IMR-90 (cell line): ENCODE measurements around the gene FMC1. TPM values are rescaled to one million over a fixed set of nuclear protein-coding genes. Genes with fewer than 3 reads are reported as not detected.

ENCODE experiments used
- ATAC-seq: fragments of 200-7000 bp; cut with Tn5 transposase; 2 replicates; pipeline ENCODE4 v1.9.1; 2020; ENCODE audit warnings: low read depth, mild to moderate bottlenecking, moderate library complexity
- BruUV-seq: library from RNA; stranded (reverse); fragments of 400-500 nt; replicated peaks from 2 replicates; lab custom pipeline; 2021; lab: Mats Ljungman, UMichigan
- CTCF ChIA-PET: fragments of 300-600 bp; formaldehyde crosslinking; extraction: SDS; loops from one replicate; lab custom pipeline; 2021; ENCODE audit warnings: antibody characterized with exemption; lab: Yijun Ruan, JAX
- POLR2A ChIA-PET: fragments of 300-600 bp; sonication (Branson Sonifier 250); formaldehyde crosslinking; loops from one replicate; lab custom pipeline; 2022; ENCODE audit warnings: antibody characterized with exemption; ENCODE audit not compliant: unreplicated experiment; lab: Charles Lee
- DNase-seq: peaks from one replicate; pipeline ENCODE4 v3.0.0; 2013
- H2AFZ ChIP-seq: replicated peaks from 2 replicates; pipeline ENCODE3; 2013; ENCODE audit warnings: low read length, mild to moderate bottlenecking; ENCODE audit not compliant: poor library complexity
- H2AK5ac ChIP-seq: 2 replicates; pipeline ENCODE4 v1.6.1; 2013; ENCODE audit warnings: low read depth, low read length, inconsistent platforms
- H2AK9ac ChIP-seq: replicated peaks from 2 replicates; pipeline ENCODE3; 2013; ENCODE audit warnings: mild to moderate bottlenecking, low read depth, low read length, moderate library complexity; ENCODE audit not compliant: poor library complexity
- H2BK120ac ChIP-seq: 2 replicates; pipeline ENCODE4 v1.6.1; 2013; ENCODE audit warnings: low read depth, low read length, inconsistent platforms
- H2BK15ac ChIP-seq: 3 replicates; pipeline ENCODE4 v1.6.1; 2013; ENCODE audit warnings: low read depth, low read length, inconsistent platforms
- H2BK20ac ChIP-seq: 2 replicates; pipeline ENCODE4 v1.6.1; 2013; ENCODE audit warnings: low read depth, mild to moderate bottlenecking, inconsistent platforms, low read length, moderate library complexity
- H2BK5ac ChIP-seq: 2 replicates; pipeline ENCODE4 v1.6.1; 2013; ENCODE audit warnings: mild to moderate bottlenecking, low read depth, low read length, inconsistent platforms; ENCODE audit not compliant: poor library complexity, severe bottlenecking
- H3K14ac ChIP-seq: replicated peaks from 2 replicates; pipeline ENCODE4 v1.6.1; 2013; ENCODE audit warnings: low read depth, low read length, inconsistent platforms
- H3K18ac ChIP-seq: 2 replicates; pipeline ENCODE4 v1.6.1; 2013; ENCODE audit warnings: low read depth, low read length, control low read depth
- H3K23ac ChIP-seq: 2 replicates; pipeline ENCODE4 v1.6.1; 2013; ENCODE audit warnings: low read depth, low read length, inconsistent platforms
- H3K27ac ChIP-seq: 2 replicates; pipeline ENCODE4 v1.5.1; 2013; ENCODE audit warnings: mild to moderate bottlenecking, control low read depth, low read length; ENCODE audit not compliant: insufficient read depth
- H3K27me3 ChIP-seq: 2 replicates; pipeline ENCODE4 v1.6.1; 2013; ENCODE audit warnings: low read length; ENCODE audit not compliant: control insufficient read depth, insufficient read depth
- H3K36me3 ChIP-seq: 2 replicates; pipeline ENCODE4 v1.6.1; 2013; ENCODE audit warnings: low read length, mixed read lengths; ENCODE audit not compliant: control insufficient read depth, insufficient read depth
- H3K4ac ChIP-seq: 2 replicates; pipeline ENCODE4 v1.6.1; 2013; ENCODE audit warnings: low read depth, low read length, inconsistent platforms
- H3K4me1 ChIP-seq: 2 replicates; pipeline ENCODE4 v1.6.1; 2013; ENCODE audit warnings: low read length, mixed read lengths; ENCODE audit not compliant: control insufficient read depth, insufficient read depth
- H3K4me2 ChIP-seq: 2 replicates; pipeline ENCODE4 v1.6.1; 2013; ENCODE audit warnings: low read depth, mild to moderate bottlenecking, control low read depth, low read length, moderate library complexity
- H3K4me3 ChIP-seq: 2 replicates; pipeline ENCODE4 v1.5.1; 2013; ENCODE audit warnings: low read depth, mild to moderate bottlenecking, control low read depth, low read length, moderate library complexity; ENCODE audit not compliant: insufficient read depth
- H3K56ac ChIP-seq: 2 replicates; pipeline ENCODE4 v1.6.1; 2013; ENCODE audit warnings: low read length, inconsistent platforms; ENCODE audit not compliant: insufficient read depth; ENCODE audit errors: extremely low read depth
- H3K79me1 ChIP-seq, 2 experiments: 2 replicates each; pipeline ENCODE4 v1.6.1; 2013; ENCODE audit warnings: low read length in 2 of 2, inconsistent platforms in 1 of 2, low read depth in 1 of 2
- H3K9ac ChIP-seq: 2 replicates; pipeline ENCODE4 v1.6.1; 2013; ENCODE audit warnings: low read depth, low read length, control low read depth
- H3K9me1 ChIP-seq: 2 replicates; pipeline ENCODE4 v1.6.1; 2013; ENCODE audit warnings: low read length, inconsistent platforms; ENCODE audit not compliant: insufficient read depth
- H3K9me3 ChIP-seq: 2 replicates; pipeline ENCODE4 v1.6.1; 2013; ENCODE audit warnings: low read length; ENCODE audit not compliant: control insufficient read depth, insufficient read depth
- H4K20me1 ChIP-seq: 2 replicates; pipeline ENCODE4 v1.6.1; 2013; ENCODE audit warnings: low read length, inconsistent platforms; ENCODE audit not compliant: insufficient read depth
- H4K5ac ChIP-seq: 2 replicates; pipeline ENCODE4 v1.6.1; 2013; ENCODE audit warnings: mild to moderate bottlenecking, low read depth, low read length, control low read depth
- H4K8ac ChIP-seq, 2 experiments: 2 replicates each; pipeline ENCODE4 v1.6.1; 2013; ENCODE audit warnings: low read depth in 2 of 2, low read length in 2 of 2, control low read depth in 1 of 2, inconsistent platforms in 1 of 2
- H4K91ac ChIP-seq: 2 replicates; pipeline ENCODE4 v1.6.1; 2013; ENCODE audit warnings: low read depth, low read length, inconsistent platforms; ENCODE audit not compliant: insufficient read depth
- CEBPB ChIP-seq: IDR thresholded peaks from 2 replicates; pipeline ENCODE4 v1.6.1; 2012; ENCODE audit warnings: low read depth, low read length, improper control_type of control experiment
- ELK1 ChIP-seq: fragments of 150-350 bp; IDR thresholded peaks from 2 replicates; pipeline ENCODE4 v1.6.1; 2016; ENCODE audit warnings: low read depth, mild to moderate bottlenecking, low read length, moderate library complexity, borderline replicate concordance
- FOS ChIP-seq: fragments of 150-350 bp; IDR thresholded peaks from 2 replicates; pipeline ENCODE4 v1.6.1; 2016; ENCODE audit warnings: low read depth, low read length
- MAFK ChIP-seq: IDR thresholded peaks from 2 replicates; pipeline ENCODE4 v1.6.1; 2012; ENCODE audit warnings: low read depth, low read length, improper control_type of control experiment
- MAZ ChIP-seq: IDR thresholded peaks from 2 replicates; pipeline ENCODE4 v1.6.1; 2012; ENCODE audit warnings: low read depth, mild to moderate bottlenecking, low read length, improper control_type of control experiment, moderate library complexity, borderline replicate concordance
- MXI1 ChIP-seq: IDR thresholded peaks from 2 replicates; pipeline ENCODE4 v1.6.1; 2012; ENCODE audit warnings: low read depth, mild to moderate bottlenecking, low read length, moderate library complexity, borderline replicate concordance
- NFE2L2 ChIP-seq: fragments of 150-350 bp; IDR thresholded peaks from 2 replicates; pipeline ENCODE4 v1.6.1; 2016; ENCODE audit warnings: low read depth, mild to moderate bottlenecking, low read length
- POLR2A ChIP-seq: IDR thresholded peaks from 2 replicates; pipeline ENCODE4 v1.6.1; 2012; ENCODE audit warnings: mild to moderate bottlenecking, low read depth, low read length
- RCOR1 ChIP-seq: IDR thresholded peaks from 2 replicates; pipeline ENCODE4 v1.6.1; 2012; ENCODE audit warnings: mild to moderate bottlenecking, low read length, improper control_type of control experiment; ENCODE audit not compliant: insufficient replicate concordance
- RFX5 ChIP-seq: IDR thresholded peaks from 2 replicates; pipeline ENCODE4 v1.8.0; 2012; ENCODE audit warnings: low read depth, mild to moderate bottlenecking, low read length, moderate library complexity
- SMC3 ChIP-seq: fragments of 150-350 bp; IDR thresholded peaks from 2 replicates; pipeline ENCODE4 v1.6.1; 2016; ENCODE audit warnings: low read depth, mild to moderate bottlenecking, antibody characterized with exemption, low read length, moderate library complexity
- WGBS, 2 experiments: methylation state at CpG; one replicate each; pipeline versions ENCODE4 v1.1.5 to v1.1.7; 2013; ENCODE audit warnings: missing lambda C conversion rate in 2 of 2; ENCODE audit not compliant: insufficient read length in 1 of 2; ENCODE audit errors: extremely low coverage in 2 of 2; 5-methylcytosine and 5-hydroxymethylcytosine counted together
- dilution Hi-C: fragments of 300-500 bp; cut with HindIII; formaldehyde crosslinking; loops from one replicate; pipeline ENCODE4 v1.14.3; 2018; ENCODE audit warnings: low sequenced_read_pairs; ENCODE audit not compliant: unreplicated experiment
- in situ Hi-C: fragments of 300-500 bp; cut with MboI; formaldehyde crosslinking; loops from 3 replicates; pipeline ENCODE4 v1.14.3; 2019; ENCODE audit warnings: low sequenced_read_pairs, inconsistent platforms, mixed read lengths
- intact Hi-C: fragments of 100-400 bp; cut with micrococcal nuclease; formaldehyde crosslinking; loops from 2 replicates; pipeline ENCODE4 v1.10.0; 2022
- polyA plus RNA-seq, 3 experiments: library from polyadenylated mRNA; depleted of rRNA; stranded (reverse); fragments of >200 nt; gene quantifications; 2 replicates each; pipeline ENCODE4 v1.2.3, GENCODE V29; 2012; ENCODE audit warnings: low replicate concordance in 1 of 3
- total RNA-seq: library from RNA; depleted of rRNA; stranded (reverse); fragments of >200 nt; gene quantifications from 2 replicates; pipeline ENCODE4 v1.2.3, GENCODE V29; 2012
- TF ChIP-seq, protein P1 (sequence below): conservative IDR thresholded peaks from 2 replicates; pipeline ENCODE4 v1.5.1; 2012; ENCODE audit warnings: mild to moderate bottlenecking, low read depth, low read length, improper control_type of control experiment
- TF ChIP-seq, protein P2 (sequence below): fragments of 150-350 bp; IDR thresholded peaks from 2 replicates; pipeline ENCODE4 v1.6.1; 2017; ENCODE audit warnings: mild to moderate bottlenecking, antibody characterized with exemption, low read length, low read depth

Gene FMC1
- total and polyA plus RNA-seq, 2 of the 4 experiments (the other 2 are of a cell fraction) = 6.1 to 11.9 TPM

DNA sequence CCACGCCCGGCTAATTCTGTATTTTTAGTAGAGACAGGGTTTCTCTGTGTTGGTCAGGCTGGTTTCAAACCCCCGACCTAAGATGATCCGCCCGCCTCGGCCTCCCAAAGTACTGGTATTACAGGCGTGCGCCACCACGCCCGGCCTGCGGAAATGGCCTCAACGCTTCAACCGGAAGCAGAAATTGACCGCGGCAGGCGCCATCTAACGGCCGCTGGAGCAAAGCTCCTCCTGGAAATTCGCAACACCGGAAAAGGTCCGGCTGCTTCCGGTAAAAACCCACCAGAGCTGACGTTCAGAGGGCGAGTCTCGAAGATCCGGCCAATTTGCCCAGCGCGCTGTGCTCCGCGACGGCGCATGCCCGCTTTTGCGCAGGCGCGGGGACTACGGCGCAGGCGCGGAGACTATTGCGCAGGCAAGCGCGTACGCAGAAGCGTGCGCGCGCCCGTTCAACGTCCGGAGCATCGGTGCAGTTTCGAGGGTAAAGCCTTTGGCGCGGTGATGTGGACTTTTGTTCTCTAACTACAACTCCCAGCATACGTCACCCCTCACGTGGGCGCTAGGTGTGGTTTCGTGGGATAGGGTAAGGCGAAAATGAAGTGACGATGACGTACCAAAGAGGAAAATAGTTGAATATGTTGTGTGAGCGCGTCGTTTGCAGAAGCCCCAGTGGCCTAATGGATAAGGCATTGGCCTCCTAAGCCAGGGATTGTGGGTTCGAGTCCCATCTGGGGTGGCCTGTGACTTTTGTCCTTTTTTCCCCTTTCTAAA lies 915 bp upstream of the FMC1 start:
- no peaks in the 10 kb centered on the region; the same call in 1 of the 2 replicates for H4K20me1 ChIP-seq
- in situ Hi-C loops (no loop called here), dilution Hi-C loops (no loop called here), intact Hi-C loops (loop anchor here (5.0 kb wide), 1 partner anchor 662 kb away; no protein-coding TSS in a partner anchor)
- H3K9me1 ChIP-seq = no peaks in the 10 kb centered on the region
- H4K8ac ChIP-seq = peak overlapping the region; percentile 61 to 97; a peak in 3 of 4 replicates
- 1% methylated on average over 24 of the region's 66 CpGs; no CpG with 5 or more reads in 1 of the 2 experiments for WGBS, 2 experiments
- H3K23ac ChIP-seq = peak overlapping the region; percentile 94; the same call in 1 of the 2 replicates
- H3K18ac ChIP-seq = no peak overlapping the region
- peak overlapping the region; percentile 3 for H4K5ac ChIP-seq
- CTCF ChIA-PET = no interaction called here
- peak overlapping the region; percentile 99 for H2AFZ ChIP-seq
- peak overlapping the region; percentile 98 for H2AK9ac ChIP-seq
- no peaks in the 10 kb centered on the region for H3K27me3 ChIP-seq
- no peaks in the 10 kb centered on the region for H3K36me3 ChIP-seq
- H3K9me3 ChIP-seq = no peaks in the 10 kb centered on the region
- peak overlapping the region; percentile 34; the same call in 1 of the 2 replicates for H2AK5ac ChIP-seq
- H3K4me1 ChIP-seq = no peaks in the 10 kb centered on the region; the same call in 1 of the 2 replicates
- H2BK15ac ChIP-seq = no peak overlapping the region
- peak overlapping the region; percentile 88 for H2BK5ac ChIP-seq
- ATAC-seq (peak; percentile 66), DNase-seq (peak; percentile 99)
- H2BK20ac ChIP-seq = no peak overlapping the region
- peak overlapping the region; percentile 91 for H3K27ac ChIP-seq
- POLR2A ChIA-PET = interaction anchor here (0.6 kb wide), 1 partner anchor 14 kb away, joined by 3 read pairs; no protein-coding TSS in a partner anchor
- peak overlapping the region; percentile 51 for H4K91ac ChIP-seq
- peak overlapping the region; percentile 88 for H3K9ac ChIP-seq
- 0 out of 2 replicates have a peak overlapping the region, but pooled peaks have one; percentile 26 for H3K14ac ChIP-seq
- H3K4me2 ChIP-seq = peak overlapping the region; percentile 48; the same call in 1 of the 2 replicates
- H3K56ac ChIP-seq = peak overlapping the region; percentile 96
- peaks cover 7 to 19% of the 10 kb centered on the region in 2 experiments for H3K79me1 ChIP-seq
- H3K4ac ChIP-seq = peak overlapping the region; percentile 91
- no peak overlapping the region for H2BK120ac ChIP-seq
- BruUV-seq = no TSS peak
- peak overlapping the region; percentile 64 for H3K4me3 ChIP-seq
- TF ChIP-seq MXI1 (no peak), RFX5 (no peak), POLR2A (no peak; the same call in 1 of the 2 replicates), FOS (peak; percentile 97), MAFK (no peak), RCOR1 (peak; percentile 23), MAZ (peak; percentile 48; the same call in 1 of the 2 replicates), ELK1 (peak; percentile 85; the same call in 1 of the 2 replicates), SMC3 (peak; percentile 27), CEBPB (peak; percentile 95), NFE2L2 (peak; percentile 42)
- TF ChIP-seq, protein P1, sequence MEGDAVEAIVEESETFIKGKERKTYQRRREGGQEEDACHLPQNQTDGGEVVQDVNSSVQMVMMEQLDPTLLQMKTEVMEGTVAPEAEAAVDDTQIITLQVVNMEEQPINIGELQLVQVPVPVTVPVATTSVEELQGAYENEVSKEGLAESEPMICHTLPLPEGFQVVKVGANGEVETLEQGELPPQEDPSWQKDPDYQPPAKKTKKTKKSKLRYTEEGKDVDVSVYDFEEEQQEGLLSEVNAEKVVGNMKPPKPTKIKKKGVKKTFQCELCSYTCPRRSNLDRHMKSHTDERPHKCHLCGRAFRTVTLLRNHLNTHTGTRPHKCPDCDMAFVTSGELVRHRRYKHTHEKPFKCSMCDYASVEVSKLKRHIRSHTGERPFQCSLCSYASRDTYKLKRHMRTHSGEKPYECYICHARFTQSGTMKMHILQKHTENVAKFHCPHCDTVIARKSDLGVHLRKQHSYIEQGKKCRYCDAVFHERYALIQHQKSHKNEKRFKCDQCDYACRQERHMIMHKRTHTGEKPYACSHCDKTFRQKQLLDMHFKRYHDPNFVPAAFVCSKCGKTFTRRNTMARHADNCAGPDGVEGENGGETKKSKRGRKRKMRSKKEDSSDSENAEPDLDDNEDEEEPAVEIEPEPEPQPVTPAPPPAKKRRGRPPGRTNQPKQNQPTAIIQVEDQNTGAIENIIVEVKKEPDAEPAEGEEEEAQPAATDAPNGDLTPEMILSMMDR = peak; percentile 90
- TF ChIP-seq, protein P2, sequence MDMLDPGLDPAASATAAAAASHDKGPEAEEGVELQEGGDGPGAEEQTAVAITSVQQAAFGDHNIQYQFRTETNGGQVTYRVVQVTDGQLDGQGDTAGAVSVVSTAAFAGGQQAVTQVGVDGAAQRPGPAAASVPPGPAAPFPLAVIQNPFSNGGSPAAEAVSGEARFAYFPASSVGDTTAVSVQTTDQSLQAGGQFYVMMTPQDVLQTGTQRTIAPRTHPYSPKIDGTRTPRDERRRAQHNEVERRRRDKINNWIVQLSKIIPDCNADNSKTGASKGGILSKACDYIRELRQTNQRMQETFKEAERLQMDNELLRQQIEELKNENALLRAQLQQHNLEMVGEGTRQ = peak; percentile 98
